A673 (cell line): ENCODE results near the gene ADNP2.

Experiments used
- EZH2 ChIP-seq: fragments of 200-600 bp; sonication (generic); IDR thresholded peaks from 2 replicates; pipeline ENCODE4 v1.6.1; 2017; ENCODE audit warnings: borderline replicate concordance, low read depth, mild to moderate bottlenecking, mixed read lengths, antibody characterized with exemption, low read length; ENCODE audit not compliant: poor library complexity, severe bottlenecking
- TF ChIP-seq, protein P1 (sequence below): fragments of 300-800, 200-600 bp; sonication (generic); conservative IDR thresholded peaks from 2 replicates; pipeline ENCODE4 v1.5.1; 2017; ENCODE audit warnings: low read depth, mild to moderate bottlenecking, antibody characterized with exemption, low read length, moderate library complexity, mixed read lengths

DNA sequence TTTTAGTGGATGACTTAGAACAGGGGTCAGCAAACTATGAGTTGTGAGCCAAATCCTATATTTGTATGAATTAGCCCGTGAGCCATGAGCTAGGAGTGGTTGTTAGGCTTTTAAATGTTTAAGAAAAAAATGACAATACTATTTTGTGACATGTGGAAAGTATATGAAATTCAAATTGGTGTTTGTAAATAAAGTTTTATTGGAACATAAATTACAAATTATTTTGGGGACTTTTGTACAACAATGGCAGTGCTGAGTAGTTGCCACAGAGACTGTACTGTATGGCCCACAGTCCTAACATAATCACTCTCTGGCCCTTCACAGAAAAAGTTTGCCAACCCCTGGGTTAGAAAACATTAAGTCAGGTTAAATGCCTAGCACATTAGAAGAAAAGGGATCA, 26.1 kb downstream of the ADNP2 start:
- TF ChIP-seq, protein P1, sequence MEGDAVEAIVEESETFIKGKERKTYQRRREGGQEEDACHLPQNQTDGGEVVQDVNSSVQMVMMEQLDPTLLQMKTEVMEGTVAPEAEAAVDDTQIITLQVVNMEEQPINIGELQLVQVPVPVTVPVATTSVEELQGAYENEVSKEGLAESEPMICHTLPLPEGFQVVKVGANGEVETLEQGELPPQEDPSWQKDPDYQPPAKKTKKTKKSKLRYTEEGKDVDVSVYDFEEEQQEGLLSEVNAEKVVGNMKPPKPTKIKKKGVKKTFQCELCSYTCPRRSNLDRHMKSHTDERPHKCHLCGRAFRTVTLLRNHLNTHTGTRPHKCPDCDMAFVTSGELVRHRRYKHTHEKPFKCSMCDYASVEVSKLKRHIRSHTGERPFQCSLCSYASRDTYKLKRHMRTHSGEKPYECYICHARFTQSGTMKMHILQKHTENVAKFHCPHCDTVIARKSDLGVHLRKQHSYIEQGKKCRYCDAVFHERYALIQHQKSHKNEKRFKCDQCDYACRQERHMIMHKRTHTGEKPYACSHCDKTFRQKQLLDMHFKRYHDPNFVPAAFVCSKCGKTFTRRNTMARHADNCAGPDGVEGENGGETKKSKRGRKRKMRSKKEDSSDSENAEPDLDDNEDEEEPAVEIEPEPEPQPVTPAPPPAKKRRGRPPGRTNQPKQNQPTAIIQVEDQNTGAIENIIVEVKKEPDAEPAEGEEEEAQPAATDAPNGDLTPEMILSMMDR: no peak
- no peak for TF ChIP-seq EZH2
